Upper lobe of right lung (tissue), 1 donor: ENCODE data around the gene XRCC6. TPM values are rescaled to one million over a fixed set of nuclear protein-coding genes. Genes with fewer than 3 reads are reported as not detected.

Experiments
- ATAC-seq: fragments of 200-7000 bp; cut with Tn5 transposase; one replicate; pipeline ENCODE4 v1.9.1; 2020; ENCODE audit warnings: mild to moderate bottlenecking, moderate library complexity
- DNase-seq: peaks from one replicate; pipeline ENCODE4 v3.0.0-alpha.2; 2020
- H3K27ac ChIP-seq: fragments of 200-600 bp; one replicate; pipeline ENCODE4 v1.8.0; 2022
- H3K27me3 ChIP-seq: fragments of 200-600 bp; one replicate; pipeline ENCODE4 v1.8.0; 2022; ENCODE audit warnings: mild to moderate bottlenecking
- H3K36me3 ChIP-seq: fragments of 200-600 bp; one replicate; pipeline ENCODE4 v1.8.0; 2022
- H3K4me1 ChIP-seq: fragments of 200-600 bp; one replicate; pipeline ENCODE4 v1.8.0; 2022
- H3K4me3 ChIP-seq: fragments of 200-600 bp; one replicate; pipeline ENCODE4 v1.8.0; 2022; ENCODE audit warnings: mild to moderate bottlenecking
- H3K9me3 ChIP-seq: fragments of 200-600 bp; one replicate; pipeline ENCODE4 v1.8.0; 2022
- intact Hi-C: fragments of 100-400 bp; cut with DNase I; formaldehyde crosslinking; loops from one replicate; pipeline ENCODE4 v1.11.0; 2022
- total RNA-seq: library from RNA; stranded (reverse); fragmentation: NEBNext Ultra II Directional; extraction: Animal tissue kit (Norgen Biotek cat#: 25700); gene quantifications from one replicate; pipeline ENCODE4 v1.2.1, GENCODE V29; 2021
- TF ChIP-seq, protein P1 (sequence below): fragments of 200-600 bp; IDR thresholded peaks from one replicate; pipeline ENCODE4 v1.8.0; 2022; ENCODE audit warnings: antibody characterized with exemption
- donor health status: DM: no; HTN: yes; CAD: no; lungs with severe emphysema.

The XRCC6 gene
- total RNA-seq, 1 donor from 2014 or later, result 160 TPM

DNA sequence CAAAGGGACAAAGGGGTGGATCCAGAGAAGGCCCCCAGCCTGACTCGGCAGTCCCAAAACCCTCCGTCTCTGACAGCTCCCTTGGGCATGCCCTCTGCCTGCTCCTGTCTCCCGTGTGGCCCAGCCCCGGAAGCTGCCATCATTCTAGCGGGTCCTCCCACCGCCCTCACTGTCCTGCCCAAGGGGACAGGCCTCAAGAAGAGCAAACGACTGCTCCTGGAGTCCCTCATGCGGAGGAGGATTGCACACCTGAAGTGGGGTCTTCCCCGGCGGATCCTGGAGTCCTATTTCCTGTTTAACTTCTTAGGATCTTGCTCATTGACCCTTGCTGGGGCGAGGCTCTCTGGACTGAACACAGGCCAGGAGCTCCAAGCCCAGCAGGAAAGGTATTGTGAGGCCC lies 75.6 kb downstream of the XRCC6 start:
- Histone ChIP-seq H3K9me3 (no peaks in the 10 kb centered on the region), H3K4me1 (peaks cover 9% of the 10 kb centered on the region), H3K27ac (no peak overlapping the region), H3K36me3 (no peaks in the 10 kb centered on the region), H3K27me3 (no peaks in the 10 kb centered on the region), H3K4me3 (no peak overlapping the region)
- TF ChIP-seq, protein P1, sequence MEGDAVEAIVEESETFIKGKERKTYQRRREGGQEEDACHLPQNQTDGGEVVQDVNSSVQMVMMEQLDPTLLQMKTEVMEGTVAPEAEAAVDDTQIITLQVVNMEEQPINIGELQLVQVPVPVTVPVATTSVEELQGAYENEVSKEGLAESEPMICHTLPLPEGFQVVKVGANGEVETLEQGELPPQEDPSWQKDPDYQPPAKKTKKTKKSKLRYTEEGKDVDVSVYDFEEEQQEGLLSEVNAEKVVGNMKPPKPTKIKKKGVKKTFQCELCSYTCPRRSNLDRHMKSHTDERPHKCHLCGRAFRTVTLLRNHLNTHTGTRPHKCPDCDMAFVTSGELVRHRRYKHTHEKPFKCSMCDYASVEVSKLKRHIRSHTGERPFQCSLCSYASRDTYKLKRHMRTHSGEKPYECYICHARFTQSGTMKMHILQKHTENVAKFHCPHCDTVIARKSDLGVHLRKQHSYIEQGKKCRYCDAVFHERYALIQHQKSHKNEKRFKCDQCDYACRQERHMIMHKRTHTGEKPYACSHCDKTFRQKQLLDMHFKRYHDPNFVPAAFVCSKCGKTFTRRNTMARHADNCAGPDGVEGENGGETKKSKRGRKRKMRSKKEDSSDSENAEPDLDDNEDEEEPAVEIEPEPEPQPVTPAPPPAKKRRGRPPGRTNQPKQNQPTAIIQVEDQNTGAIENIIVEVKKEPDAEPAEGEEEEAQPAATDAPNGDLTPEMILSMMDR, result no peak
- ATAC-seq (no peak), DNase-seq (peak; percentile 54)
- intact Hi-C loops, result no loop called here

- Histone ChIP-seq H3K9me3 (no peaks in the 10 kb centered on the region), H3K4me1 (peaks cover 9% of the 10 kb centered on the region), H3K36me3 (no peaks in the 10 kb centered on the region), H3K27ac (no peak overlapping the region), H3K27me3 (no peaks in the 10 kb centered on the region), H3K4me3 (peak overlapping the region; percentile 14)
- DNase-seq (peak; percentile 96), ATAC-seq (peak; percentile 92)
- TF ChIP-seq, protein P1, result peak; percentile 100
- intact Hi-C loops, result no loop called here
Observed at GRCh38 chr22:41697126-41697775, 76.2 kb downstream of the XRCC6 start.

DNA sequence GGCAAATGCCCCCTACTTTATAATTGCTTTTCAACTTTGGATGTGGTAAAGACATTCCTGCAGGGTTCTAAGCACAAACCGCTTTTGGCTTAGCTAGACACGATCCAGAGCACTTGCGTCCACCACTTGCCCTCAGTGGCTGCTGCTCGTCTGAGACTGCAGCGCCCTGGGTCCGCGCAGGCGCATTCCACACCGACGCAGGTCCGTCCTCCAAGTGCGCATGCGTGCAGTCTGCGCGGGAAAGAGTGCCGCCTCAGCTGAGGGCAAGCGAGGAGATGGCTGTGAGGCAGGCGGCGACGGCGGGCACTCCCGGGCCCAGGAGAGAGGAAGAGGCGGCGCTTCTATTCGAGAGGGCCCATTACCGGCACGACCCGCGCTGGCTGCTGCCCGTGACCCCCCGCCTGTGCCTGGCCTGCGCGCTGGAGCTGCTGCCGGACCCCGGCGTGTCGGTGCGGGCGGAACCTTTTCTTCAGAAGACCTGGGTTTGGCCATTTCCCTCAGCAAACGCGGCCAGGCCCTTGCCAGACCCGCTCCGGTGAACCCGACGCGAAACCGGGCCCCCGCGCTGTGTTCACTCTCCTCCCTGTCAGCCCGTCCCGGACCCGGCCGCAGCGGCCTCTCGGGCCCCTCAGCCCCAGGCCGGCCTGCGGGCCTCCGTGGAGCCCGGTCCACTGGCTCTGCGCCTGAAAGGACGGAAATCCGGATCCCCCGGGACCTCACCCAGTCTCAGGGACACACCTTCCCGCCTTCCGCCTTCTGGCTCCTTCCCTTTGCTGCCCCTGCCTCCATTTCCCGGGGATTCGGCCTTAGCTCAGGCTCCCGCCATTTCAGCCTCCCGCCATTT lies 78.4 kb downstream of the XRCC6 start, which contains the start of gene MEI1:
MEI1 (plus strand) TSS at position 240 of the 844 bp plus-strand sequence; CDS start at position 276, 36 bp downstream.
- no peaks in the 10 kb centered on the region for H3K9me3 ChIP-seq
- H3K27ac ChIP-seq, result no peak within 1 kb of the TSS
- H3K4me1 ChIP-seq, result peaks cover 9% of the 10 kb centered on the region
- TF ChIP-seq, protein P1, result no peak
- peak within 1 kb of the TSS; percentile 14 for H3K4me3 ChIP-seq
- intact Hi-C loops, result no loop called here
- peak; percentile 93 for DNase-seq
- peak; percentile 76 for ATAC-seq
- H3K27me3 ChIP-seq, result no peaks in the 10 kb centered on the region
- H3K36me3 ChIP-seq, result no peaks in the 10 kb centered on the region

DNA sequence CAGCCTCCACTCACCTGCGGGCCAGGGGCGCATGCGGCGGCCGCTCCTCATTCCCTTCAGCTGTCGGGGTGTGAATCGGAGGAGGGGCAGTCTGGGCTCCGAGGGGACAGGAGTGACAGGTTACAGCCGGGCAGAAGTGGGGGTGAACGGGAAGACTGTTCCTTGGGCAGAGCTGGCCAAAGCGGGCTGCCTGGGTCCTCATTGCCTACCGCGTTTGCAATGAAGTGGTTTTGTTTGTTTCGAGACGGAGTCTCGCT lies 78.9 kb downstream of the XRCC6 start:
- ATAC-seq (no peak), DNase-seq (no peak)
- TF ChIP-seq, protein P1, result no peak
- no peaks in the 10 kb centered on the region for H3K27me3 ChIP-seq
- H3K36me3 ChIP-seq, result no peaks in the 10 kb centered on the region
- intact Hi-C loops, result no loop called here
- peaks cover 9% of the 10 kb centered on the region for H3K4me1 ChIP-seq
- no peak overlapping the region for H3K4me3 ChIP-seq
- no peak overlapping the region for H3K27ac ChIP-seq
- no peaks in the 10 kb centered on the region for H3K9me3 ChIP-seq

GRCh38 chr22:41702763-41703162 lies 81.7 kb downstream of the XRCC6 start:
- intact Hi-C loops, result no loop called here
- TF ChIP-seq, protein P1, result no peak
- Histone ChIP-seq H3K36me3 (no peaks in the 10 kb centered on the region), H3K27me3 (no peaks in the 10 kb centered on the region), H3K4me1 (peaks cover 5% of the 10 kb centered on the region), H3K9me3 (no peaks in the 10 kb centered on the region), H3K4me3 (no peak overlapping the region), H3K27ac (no peak overlapping the region)
- ATAC-seq (no peak), DNase-seq (no peak)
